ENCODE measurements around the gene FHOD1.
A peak's percentile ranks its signal among the peaks of the same experiment; 100 is the strongest.

Gene FHOD1

DNA sequence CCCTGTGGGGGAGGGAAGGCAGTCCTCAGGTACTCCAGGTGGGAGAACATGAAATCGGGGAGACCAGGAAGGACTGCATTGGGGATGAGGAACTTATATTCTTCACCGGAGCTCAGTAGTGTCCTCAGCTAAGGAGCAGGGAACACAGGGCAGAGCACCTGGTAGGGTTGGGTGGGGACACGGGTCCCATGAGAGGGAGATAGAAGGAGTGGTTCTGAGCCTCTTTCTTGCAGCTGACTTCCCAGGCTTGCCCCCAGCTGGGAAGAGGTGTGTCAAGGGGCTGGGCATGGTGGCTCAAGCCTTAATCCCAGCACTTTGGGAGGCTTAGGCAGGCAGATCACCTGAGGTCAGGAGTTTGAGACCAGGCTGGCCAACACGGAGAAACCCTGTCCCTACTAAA lies 2.1 kb downstream of the FHOD1 start:
- no peak overlapping the region for H3K4me3 ChIP-seq (ENCODE audit: low read length)
- DNase-seq (ENCODE audit: low read depth) = no peak
- TF ChIP-seq, protein P1, sequence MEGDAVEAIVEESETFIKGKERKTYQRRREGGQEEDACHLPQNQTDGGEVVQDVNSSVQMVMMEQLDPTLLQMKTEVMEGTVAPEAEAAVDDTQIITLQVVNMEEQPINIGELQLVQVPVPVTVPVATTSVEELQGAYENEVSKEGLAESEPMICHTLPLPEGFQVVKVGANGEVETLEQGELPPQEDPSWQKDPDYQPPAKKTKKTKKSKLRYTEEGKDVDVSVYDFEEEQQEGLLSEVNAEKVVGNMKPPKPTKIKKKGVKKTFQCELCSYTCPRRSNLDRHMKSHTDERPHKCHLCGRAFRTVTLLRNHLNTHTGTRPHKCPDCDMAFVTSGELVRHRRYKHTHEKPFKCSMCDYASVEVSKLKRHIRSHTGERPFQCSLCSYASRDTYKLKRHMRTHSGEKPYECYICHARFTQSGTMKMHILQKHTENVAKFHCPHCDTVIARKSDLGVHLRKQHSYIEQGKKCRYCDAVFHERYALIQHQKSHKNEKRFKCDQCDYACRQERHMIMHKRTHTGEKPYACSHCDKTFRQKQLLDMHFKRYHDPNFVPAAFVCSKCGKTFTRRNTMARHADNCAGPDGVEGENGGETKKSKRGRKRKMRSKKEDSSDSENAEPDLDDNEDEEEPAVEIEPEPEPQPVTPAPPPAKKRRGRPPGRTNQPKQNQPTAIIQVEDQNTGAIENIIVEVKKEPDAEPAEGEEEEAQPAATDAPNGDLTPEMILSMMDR (IDR thresholded peaks at IDR 0.05; ENCODE audit: insufficient read depth, low read depth, low read length, missing control alignments) = no peak

DNA sequence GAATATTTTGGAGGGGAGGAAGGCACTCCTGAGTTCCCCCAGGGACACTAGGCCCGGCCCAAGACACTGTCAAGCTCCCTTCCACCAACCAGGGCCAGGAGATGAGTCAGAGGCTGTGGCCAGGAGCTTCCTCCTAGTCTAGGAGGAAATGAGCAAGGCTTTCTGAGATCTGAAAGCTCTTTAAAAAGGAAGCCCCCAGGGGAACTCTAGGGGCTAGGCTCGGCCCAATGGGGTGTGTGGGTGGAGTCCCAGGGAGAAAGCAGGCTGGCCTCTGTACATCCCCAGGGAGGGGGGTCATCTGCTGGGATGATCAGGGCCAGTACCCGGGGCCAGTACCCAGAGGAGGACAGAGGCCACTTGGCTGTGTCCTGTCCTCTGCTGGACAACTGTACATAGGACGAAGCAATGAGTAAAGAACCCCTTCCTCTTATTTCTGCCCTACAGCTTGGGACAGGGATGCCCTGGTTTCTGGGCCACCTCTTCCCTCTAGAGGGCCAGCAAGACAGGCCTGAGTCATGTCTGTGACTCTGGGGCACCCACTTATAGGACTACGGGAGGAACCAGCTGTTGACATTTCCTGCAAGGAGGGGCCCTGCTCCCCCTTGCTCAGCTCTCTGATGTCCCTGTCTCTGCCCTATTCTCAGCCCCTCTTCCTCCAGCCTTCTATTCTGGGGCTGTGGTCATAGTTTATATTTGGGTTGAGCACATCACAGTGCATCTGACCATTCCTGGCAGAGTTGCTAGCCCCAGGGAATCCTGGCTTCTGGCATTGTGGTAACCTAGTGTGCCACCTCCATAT lies 2.7 kb downstream of the FHOD1 start:
- no peak overlapping the region for H3K4me3 ChIP-seq (ENCODE audit: low read length)
- TF ChIP-seq, protein P1 (IDR thresholded peaks at IDR 0.05; ENCODE audit: insufficient read depth, low read depth, low read length, missing control alignments) = no peak
- peak; percentile 91 for DNase-seq (ENCODE audit: low read depth)

DNA sequence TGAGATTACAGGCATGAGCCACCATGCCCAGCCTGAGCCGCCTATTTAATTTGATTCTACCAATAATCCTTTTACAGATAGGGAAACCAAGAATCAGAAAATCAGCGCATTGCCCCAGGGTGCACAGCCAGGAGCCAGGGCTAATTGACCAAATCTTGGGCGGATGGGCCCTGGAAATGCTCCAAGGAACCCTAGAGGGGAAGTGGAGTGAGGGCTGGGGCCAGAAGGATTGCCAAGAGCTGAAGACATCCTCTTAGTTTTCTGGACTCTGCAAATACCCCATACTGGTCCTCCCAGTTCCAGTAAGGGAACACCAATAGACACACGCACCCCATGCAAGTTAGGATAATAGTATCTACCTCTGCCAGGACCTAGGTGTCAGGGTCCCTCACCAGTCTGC lies 3.8 kb downstream of the FHOD1 start:
- DNase-seq (ENCODE audit: low read depth) = no peak
- TF ChIP-seq, protein P1 (IDR thresholded peaks at IDR 0.05; ENCODE audit: insufficient read depth, low read depth, low read length, missing control alignments) = no peak
- no peak overlapping the region for H3K4me3 ChIP-seq (ENCODE audit: low read length)

DNA sequence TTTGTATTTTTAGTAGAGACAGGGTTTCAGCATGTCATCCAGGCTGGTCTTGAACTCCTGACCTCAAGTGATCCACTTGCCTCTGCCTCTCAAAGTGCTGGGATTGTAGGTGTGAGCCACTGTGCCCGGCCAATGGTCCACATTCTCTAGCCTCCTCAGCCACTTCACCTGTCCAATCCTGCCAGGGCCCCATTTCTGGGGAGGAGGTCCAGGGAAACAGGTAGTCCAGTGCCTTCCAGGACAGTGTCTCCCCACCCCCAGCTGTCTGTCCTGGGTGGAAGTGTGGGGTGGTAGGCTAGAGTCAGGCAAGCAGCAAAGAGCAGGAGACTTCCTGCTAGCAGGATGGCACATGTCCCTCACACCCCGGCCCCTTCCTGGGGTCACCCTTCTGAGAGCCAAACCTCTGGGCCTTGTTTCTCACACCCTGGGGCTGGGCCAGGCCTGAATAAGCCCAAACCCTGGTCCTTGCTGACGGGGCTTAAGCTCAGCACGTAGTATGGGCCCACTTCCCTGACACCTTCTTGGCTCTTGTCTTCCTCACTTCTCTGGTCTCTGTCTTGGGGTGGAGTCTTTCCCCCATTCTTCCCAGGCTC lies 5.0 kb downstream of the FHOD1 start:
- DNase-seq (ENCODE audit: low read depth) = no peak
- H3K4me3 ChIP-seq (ENCODE audit: low read length) = no peak overlapping the region
- TF ChIP-seq, protein P1 (IDR thresholded peaks at IDR 0.05; ENCODE audit: insufficient read depth, low read depth, low read length, missing control alignments) = no peak

DNA sequence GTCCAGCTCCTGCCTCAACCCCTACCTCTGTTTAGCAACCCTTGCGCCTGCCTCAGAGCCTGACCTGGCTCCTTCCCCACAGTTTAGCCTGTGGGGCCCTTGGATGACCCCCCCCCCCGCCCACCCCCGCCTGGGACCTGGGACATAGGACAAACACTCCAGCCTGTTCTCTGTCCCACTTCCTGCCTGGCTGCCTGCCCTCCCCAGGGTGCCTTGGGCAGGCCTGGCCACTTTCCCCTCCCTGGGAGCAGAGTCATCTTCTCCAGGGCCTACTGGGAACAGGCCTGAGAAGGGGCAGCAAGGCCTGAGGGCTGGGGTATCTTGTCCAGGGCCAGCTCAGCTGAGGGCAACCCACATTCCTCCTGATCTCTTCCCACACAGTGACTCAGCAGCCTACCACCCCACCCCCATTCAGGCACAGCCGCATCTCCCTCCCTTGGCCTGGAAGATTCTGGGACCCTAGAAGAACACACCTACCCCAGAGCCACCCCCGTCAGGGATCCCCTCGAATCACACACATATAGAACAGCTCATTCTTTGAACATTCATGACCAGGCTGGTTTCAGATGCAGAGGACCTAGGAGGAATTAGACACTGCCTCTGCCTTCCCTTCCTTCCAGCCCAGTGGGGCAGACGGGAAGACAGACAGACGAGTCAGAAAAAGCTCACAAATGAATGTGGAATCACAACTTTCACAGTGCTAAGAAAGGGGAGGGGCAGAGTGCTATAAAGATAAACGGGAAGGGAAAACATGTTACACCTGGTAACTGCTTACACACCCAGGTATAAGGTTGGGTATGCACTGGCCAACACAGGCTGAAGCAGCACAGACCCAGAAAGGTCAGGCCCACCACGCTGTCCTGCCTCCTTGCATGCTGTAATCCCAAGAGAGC lies 6.0 kb downstream of the FHOD1 start:
- DNase-seq (ENCODE audit: low read depth) = peak; percentile 80
- TF ChIP-seq, protein P1 (IDR thresholded peaks at IDR 0.05; ENCODE audit: insufficient read depth, low read depth, low read length, missing control alignments) = no peak
- no peak overlapping the region for H3K4me3 ChIP-seq (ENCODE audit: low read length)

DNA sequence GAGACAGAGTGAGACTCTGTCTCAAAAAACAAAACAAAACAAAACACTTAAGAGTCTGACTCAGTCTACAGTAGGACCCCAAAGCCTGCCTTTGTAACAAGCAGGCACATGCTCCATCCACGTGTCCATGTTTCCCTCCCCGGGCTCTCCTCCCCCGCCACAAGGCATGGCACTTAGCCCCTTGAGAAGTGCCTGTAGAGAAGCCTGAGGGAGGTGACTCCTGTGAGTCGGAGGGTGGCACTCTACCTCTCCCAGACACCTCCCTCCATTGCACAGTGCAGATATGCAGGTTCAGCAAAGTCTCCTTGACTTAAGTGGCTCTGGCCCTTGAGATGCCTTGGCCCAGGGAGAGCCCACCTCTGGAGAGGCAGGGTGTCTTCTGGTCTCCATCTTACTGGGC lies 6.8 kb downstream of the FHOD1 start:
- no peak overlapping the region for H3K4me3 ChIP-seq (ENCODE audit: low read length)
- TF ChIP-seq, protein P1 (IDR thresholded peaks at IDR 0.05; ENCODE audit: insufficient read depth, low read depth, low read length, missing control alignments) = no peak
- peak; percentile 70 for DNase-seq (ENCODE audit: low read depth)

Data from epithelial cell of esophagus (primary cell).